Suprapubic skin (tissue), 4 donors: Measurements from ENCODE around the gene GNAI3.

Experiments used
- CTCF ChIP-seq, 2 donors: fragments of 200-600 bp in 1 of 2; fragments of 450-650 bp in 1 of 2; sonication (generic) in 1 of 2; IDR thresholded peaks; one replicate each; pipeline ENCODE4 v1.5.1; 2016 to 2019; ENCODE audit warnings: antibody characterized with exemption in 2 of 2, mild to moderate bottlenecking in 1 of 2, moderate library complexity in 1 of 2
- EP300 ChIP-seq: sonication (generic); formaldehyde crosslinking; IDR thresholded peaks from one replicate; pipeline ENCODE4 v1.6.1; 2017; ENCODE audit warnings: antibody characterized with exemption
- POLR2A ChIP-seq, 2 donors: fragments of 450-650 bp; IDR thresholded peaks; one replicate each; pipeline ENCODE4 v1.6.1; 2017; ENCODE audit warnings: antibody characterized with exemption in 2 of 2, mild to moderate bottlenecking in 2 of 2, moderate library complexity in 2 of 2
- POLR2AphosphoS5 ChIP-seq, 3 donors: sonication (generic); formaldehyde crosslinking; IDR thresholded peaks; one replicate each; pipeline ENCODE4 v1.6.1; 2017; ENCODE audit warnings: antibody characterized with exemption in 3 of 3

GRCh38 chr1:109570414-109570813 is 22.0 kb downstream of the GNAI3 start:
- TF ChIP-seq CTCF (IDR thresholded peaks at IDR 0.05) (no peak), POLR2AphosphoS5 (IDR thresholded peaks at IDR 0.05) (no peak), POLR2A (IDR thresholded peaks at IDR 0.05) (no peak), EP300 (no peak)
